DND-41 (cell line): ENCODE data around the gene FLT3LG.

Experiments
- CTCF ChIP-seq: IDR thresholded peaks from 2 replicates; pipeline ENCODE4 v1.5.1; 2012; ENCODE audit warnings: borderline replicate concordance, low read length, moderate library complexity, mild to moderate bottlenecking; ENCODE audit not compliant: poor library complexity, severe bottlenecking; ENCODE audit errors: extremely low read depth
- EZH2 ChIP-seq: IDR thresholded peaks from 3 replicates; pipeline ENCODE4 v1.6.1; 2012; ENCODE audit warnings: borderline replicate concordance, low read depth, mild to moderate bottlenecking, moderate library complexity, low read length, inconsistent platforms; ENCODE audit not compliant: severe bottlenecking

- TF ChIP-seq CTCF, result no peak
- TF ChIP-seq EZH2, result no peak
Measured at GRCh38 chr19:49499030-49499670, 25.1 kb downstream of the FLT3LG start.
